Stomach (tissue), 9 donors: ENCODE measurements around the gene NONO. TPM values are rescaled to one million over a fixed set of nuclear protein-coding genes. Genes with fewer than 3 reads are reported as not detected.

Source experiments
- DNase-seq, 2 donors: peaks; one replicate each; pipeline versions ENCODE4 v3.0.0 to v3.0.0-alpha.2; 2013 to 2019
- H3K27ac ChIP-seq, 5 donors: fragments of 200-600 bp in 4 of 5; sonication (generic) in 4 of 5; one replicate each; pipeline ENCODE4 v1.5.1; 2013 to 2019; ENCODE audit warnings: mild to moderate bottlenecking in 1 of 5, moderate library complexity in 1 of 5
- H3K27me3 ChIP-seq, 3 donors: fragments of 200-600 bp; sonication (generic); one replicate each; pipeline ENCODE4 v1.5.1; 2017 to 2019; ENCODE audit warnings: mixed run types in 1 of 3
- H3K36me3 ChIP-seq, 4 donors: fragments of 200-600 bp; sonication (generic); 1 replicate in 3 of 4; 2 replicates in 1 of 4; pipeline ENCODE4 v1.5.1; 2016 to 2019
- H3K4me1 ChIP-seq, 4 donors: fragments of 200-600 bp; sonication (generic); one replicate each; pipeline ENCODE4 v1.5.1; 2016 to 2019
- H3K4me3 ChIP-seq, 4 donors: fragments of 200-600 bp; sonication (generic) in 3 of 4; one replicate each; pipeline ENCODE4 v1.5.1; 2016 to 2019; ENCODE audit warnings: mild to moderate bottlenecking in 1 of 4
- H3K9me3 ChIP-seq, 4 donors: fragments of 200-600 bp; sonication (generic); one replicate each; pipeline ENCODE4 v1.5.1; 2016 to 2019
- EP300 ChIP-seq: sonication (generic); formaldehyde crosslinking; IDR thresholded peaks from one replicate; pipeline ENCODE4 v1.6.1; 2017; ENCODE audit warnings: antibody characterized with exemption
- POLR2A ChIP-seq, 4 donors: fragments of 450-650 bp; IDR thresholded peaks; one replicate each; pipeline ENCODE4 v1.6.1; 2016; ENCODE audit warnings: antibody characterized with exemption in 4 of 4, control low read depth in 2 of 4, mild to moderate bottlenecking in 1 of 4, moderate library complexity in 1 of 4
- POLR2AphosphoS5 ChIP-seq, 3 donors: sonication (generic); formaldehyde crosslinking; IDR thresholded peaks; one replicate each; pipeline ENCODE4 v1.6.1; 2016; ENCODE audit warnings: antibody characterized with exemption in 3 of 3
- WGBS, 5 donors: extraction: QIAGEN DNeasy Blood & Tissue Kit in 3 of 5; methylation state at CpG; one replicate each; pipeline versions ENCODE4 v1.1.5 to v1.1.7; 2013 to 2018; 5-methylcytosine and 5-hydroxymethylcytosine counted together
- intact Hi-C: fragments of 100-400 bp; cut with DNase I; formaldehyde crosslinking; loops from one replicate; pipeline ENCODE4 v1.15.1; 2023; ENCODE audit warnings: low total_unique reads
- polyA plus RNA-seq, 3 donors: library from polyadenylated mRNA; stranded (reverse); fragments of 200-250 nt; gene quantifications; one replicate each; pipeline ENCODE4 v1.2.3, GENCODE V29; 2013
- total RNA-seq, 5 donors: library from RNA; depleted of rRNA; stranded (reverse); fragments of >200 nt; gene quantifications; one replicate each; pipeline versions ENCODE4 v1.1.0 to v1.2.3, GENCODE V29; 2014 to 2016
- TF ChIP-seq, protein P1 (sequence below), 7 experiments: fragments of 450-650 bp in 4 of 7; fragments of 200-600 bp in 3 of 7; sonication (generic) in 3 of 7; IDR thresholded peaks; one replicate each; pipeline ENCODE4 v1.5.1; 2016 to 2019; ENCODE audit warnings: antibody characterized with exemption in 7 of 7, control low read depth in 2 of 7, mild to moderate bottlenecking in 1 of 7
- donor health status: healthy with polysubstance abuse.
- donor health status: Bipolar disorder and iron deficiency.
- donor health status: healthy.

Gene NONO
- total and polyA plus RNA-seq, 8 donors: 104 to 332 (median 151) TPM

DNA sequence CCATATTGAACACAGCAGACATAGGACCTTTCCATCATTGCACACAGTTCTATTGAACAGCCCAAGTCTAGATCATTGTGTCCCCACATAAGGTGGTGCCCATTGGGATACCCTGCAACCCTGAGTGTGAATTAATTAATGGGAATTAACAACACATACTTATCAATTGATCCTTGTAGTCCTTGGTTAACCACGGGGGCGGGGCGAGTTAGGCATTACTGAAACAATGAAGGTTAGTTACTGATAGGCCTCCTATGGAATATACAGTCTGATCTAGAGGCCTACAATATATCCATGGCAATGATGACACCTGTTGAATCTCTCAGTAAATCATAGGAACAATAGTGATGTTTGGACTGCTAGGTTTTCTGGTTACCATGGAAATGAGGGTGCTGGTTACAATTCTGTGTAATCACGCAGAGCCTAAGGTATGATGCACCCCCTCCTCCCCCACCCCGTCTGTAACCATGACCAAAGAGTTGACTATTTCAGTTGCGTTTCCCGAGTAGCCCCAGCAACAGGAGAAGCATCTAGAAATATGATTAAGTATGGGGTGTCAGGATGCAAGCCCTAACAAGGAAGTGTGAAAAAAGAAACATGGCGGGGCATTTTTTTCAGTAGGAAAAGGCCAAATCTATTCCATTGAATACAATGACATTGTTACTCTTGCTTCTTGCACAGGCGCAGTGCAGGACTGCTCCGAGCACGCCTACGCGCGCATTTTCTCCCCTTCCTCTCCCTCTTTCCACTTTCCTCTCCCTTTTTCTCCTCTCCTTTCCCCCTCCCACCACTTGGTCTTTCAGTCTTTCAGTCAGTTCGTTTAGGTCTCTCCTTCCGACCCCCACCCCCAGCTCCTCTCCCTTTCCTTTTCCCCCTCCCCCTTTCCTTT, 677 bp upstream of the NONO start:
- H3K36me3 ChIP-seq: no peaks in the 10 kb centered on the region
- peaks cover 0 to 15% (median 6%) of the 10 kb centered on the region in 4 donors for H3K9me3 ChIP-seq
- intact Hi-C loops: no loop called here
- TF ChIP-seq POLR2A (IDR thresholded peaks at IDR 0.05) (no peak), EP300 (no peak), POLR2AphosphoS5 (IDR thresholded peaks at IDR 0.05) (no peak)
- TF ChIP-seq, protein P1, sequence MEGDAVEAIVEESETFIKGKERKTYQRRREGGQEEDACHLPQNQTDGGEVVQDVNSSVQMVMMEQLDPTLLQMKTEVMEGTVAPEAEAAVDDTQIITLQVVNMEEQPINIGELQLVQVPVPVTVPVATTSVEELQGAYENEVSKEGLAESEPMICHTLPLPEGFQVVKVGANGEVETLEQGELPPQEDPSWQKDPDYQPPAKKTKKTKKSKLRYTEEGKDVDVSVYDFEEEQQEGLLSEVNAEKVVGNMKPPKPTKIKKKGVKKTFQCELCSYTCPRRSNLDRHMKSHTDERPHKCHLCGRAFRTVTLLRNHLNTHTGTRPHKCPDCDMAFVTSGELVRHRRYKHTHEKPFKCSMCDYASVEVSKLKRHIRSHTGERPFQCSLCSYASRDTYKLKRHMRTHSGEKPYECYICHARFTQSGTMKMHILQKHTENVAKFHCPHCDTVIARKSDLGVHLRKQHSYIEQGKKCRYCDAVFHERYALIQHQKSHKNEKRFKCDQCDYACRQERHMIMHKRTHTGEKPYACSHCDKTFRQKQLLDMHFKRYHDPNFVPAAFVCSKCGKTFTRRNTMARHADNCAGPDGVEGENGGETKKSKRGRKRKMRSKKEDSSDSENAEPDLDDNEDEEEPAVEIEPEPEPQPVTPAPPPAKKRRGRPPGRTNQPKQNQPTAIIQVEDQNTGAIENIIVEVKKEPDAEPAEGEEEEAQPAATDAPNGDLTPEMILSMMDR (IDR thresholded peaks at IDR 0.05): no peak
- peaks cover 0 to 33% (median 15%) of the 10 kb centered on the region in 4 donors for H3K4me1 ChIP-seq
- peak overlapping the region; percentile 80 to 93 (median 91) for H3K27ac ChIP-seq
- DNase-seq: no peak
- 17 to 53% (median 30%) methylated on average over 11 to 16 of the region's 16 CpGs for WGBS, 5 donors
- no peaks in the 10 kb centered on the region for H3K27me3 ChIP-seq
- H3K4me3 ChIP-seq: peak overlapping the region; percentile 55 to 65 (median 56)

GRCh38 chrX:71285929-71286328, 2.5 kb downstream of the NONO start:
- intact Hi-C loops: no loop called here

DNA sequence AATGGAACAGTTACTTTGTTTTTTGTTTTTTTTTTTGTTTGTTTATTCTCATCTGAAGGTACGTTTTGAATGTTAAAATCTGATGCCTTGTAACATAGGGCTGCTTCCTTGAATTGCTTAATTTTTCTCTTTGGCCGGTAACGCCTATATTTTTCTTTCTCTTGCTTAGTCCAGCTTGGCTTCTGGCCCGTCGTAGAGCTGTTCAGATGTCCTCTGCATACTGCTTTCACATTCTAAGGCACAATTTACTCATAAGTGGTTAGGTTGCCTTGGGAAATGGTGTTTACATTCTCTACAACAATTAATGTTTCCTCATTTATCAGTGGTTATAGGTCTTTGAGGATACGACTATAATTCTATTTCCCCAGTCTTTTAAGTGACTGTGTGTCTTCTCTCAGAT, 7.9 kb downstream of the NONO start:
- H3K27ac ChIP-seq: no peak overlapping the region
- no peaks in the 10 kb centered on the region for H3K27me3 ChIP-seq
- H3K4me3 ChIP-seq: no peak overlapping the region
- WGBS, 5 donors: 56 to 69% (median 63%) methylated on average over 6 of the region's 6 CpGs
- H3K9me3 ChIP-seq: no peaks in the 10 kb centered on the region
- intact Hi-C loops: no loop called here
- peaks cover 31 to 61% (median 59%) of the 10 kb centered on the region in 4 donors for H3K36me3 ChIP-seq
- DNase-seq: no peak
- TF ChIP-seq EP300 (no peak), POLR2A (IDR thresholded peaks at IDR 0.05) (no peak), POLR2AphosphoS5 (IDR thresholded peaks at IDR 0.05) (no peak)
- TF ChIP-seq, protein P1 (IDR thresholded peaks at IDR 0.05): no peak
- peaks cover 0 to 30% (median 13%) of the 10 kb centered on the region in 4 donors for H3K4me1 ChIP-seq

More at GRCh38 chrX:71285929-71286328, 2.5 kb downstream of the NONO start:
- Histone ChIP-seq H3K27ac (no peak overlapping the region), H3K27me3 (no peaks in the 10 kb centered on the region), H3K9me3 (peaks cover 0 to 13% (median 6%) of the 10 kb centered on the region in 4 donors), H3K4me3 (peak overlapping the region in 1 of 4 donors; percentile 55), H3K36me3 (peaks cover 4 to 6% (median 5%) of the 10 kb centered on the region in 4 donors), H3K4me1 (peaks cover 0 to 46% (median 22%) of the 10 kb centered on the region in 4 donors)
- DNase-seq: no peak
- TF ChIP-seq POLR2A (IDR thresholded peaks at IDR 0.05) (no peak), EP300 (no peak), POLR2AphosphoS5 (IDR thresholded peaks at IDR 0.05) (no peak)
- TF ChIP-seq, protein P1 (IDR thresholded peaks at IDR 0.05): no peak

DNA sequence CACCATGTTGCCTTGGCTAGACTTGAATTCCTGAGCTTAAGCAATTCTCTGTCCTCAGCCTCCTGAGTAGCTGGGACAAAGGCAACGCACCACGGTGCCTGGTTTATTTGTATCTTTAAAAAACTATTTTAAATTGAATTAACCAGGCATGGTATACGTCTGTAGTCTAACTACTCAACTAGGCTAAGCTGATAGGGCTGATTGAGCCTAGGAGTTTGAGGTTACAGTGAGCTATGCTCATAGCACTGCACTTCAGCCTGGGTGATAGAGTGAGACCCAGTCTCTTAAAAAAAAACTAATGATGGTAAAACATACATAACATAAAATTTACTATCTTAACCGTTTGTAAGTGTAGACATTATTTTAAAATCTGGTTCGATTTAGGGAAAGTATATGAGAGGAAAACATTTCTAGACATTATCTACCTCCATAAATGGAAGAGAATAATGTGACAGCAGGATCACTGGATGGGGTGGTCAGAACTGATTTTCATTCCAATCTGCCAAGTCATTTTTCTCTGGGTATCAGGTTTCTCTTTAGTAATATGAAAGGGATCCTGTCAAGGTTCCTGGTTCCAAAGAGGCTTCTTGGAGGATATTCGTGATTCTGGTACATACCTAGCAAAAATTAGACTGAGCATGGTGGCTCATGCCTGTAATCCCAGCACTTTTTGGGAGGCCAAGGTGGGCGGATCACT, 9.4 kb downstream of the NONO start:
- 75 to 95% (median 87%) methylated on average over 7 of the region's 7 CpGs for WGBS, 5 donors
- Histone ChIP-seq H3K4me1 (peaks cover 0 to 19% (median 7%) of the 10 kb centered on the region in 4 donors), H3K9me3 (no peaks in the 10 kb centered on the region), H3K36me3 (peaks cover 45 to 75% (median 74%) of the 10 kb centered on the region in 4 donors), H3K27ac (no peak overlapping the region), H3K4me3 (no peak overlapping the region), H3K27me3 (no peaks in the 10 kb centered on the region)
- TF ChIP-seq POLR2A (IDR thresholded peaks at IDR 0.05): no peak
- no peak for TF ChIP-seq EP300
- TF ChIP-seq POLR2AphosphoS5 (IDR thresholded peaks at IDR 0.05): no peak
- TF ChIP-seq, protein P1 (IDR thresholded peaks at IDR 0.05): no peak
- no peak for DNase-seq
- intact Hi-C loops: no loop called here
